ENCODE measurements around the gene CYTH3.

DNA sequence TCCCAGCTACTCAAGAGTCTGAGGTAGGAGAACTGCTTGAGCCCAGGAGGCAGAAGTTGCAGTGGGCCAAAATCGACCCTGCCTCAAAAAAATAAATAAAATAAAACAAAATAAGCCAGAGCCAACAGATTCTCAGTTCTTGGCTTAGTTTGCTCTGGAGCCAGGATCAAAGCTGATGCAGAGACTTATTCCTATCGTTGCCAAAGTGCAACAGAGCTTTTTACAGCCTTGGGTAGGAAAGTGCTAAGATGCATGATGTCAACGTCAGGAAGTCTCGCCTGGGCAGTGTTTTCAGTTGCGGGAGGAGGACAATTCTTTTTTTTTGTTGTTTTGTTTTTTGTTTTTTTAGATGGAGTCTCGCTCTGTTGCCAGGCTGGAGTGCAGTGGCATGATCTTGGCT, 43.8 kb upstream of the CYTH3 start:
- TF ChIP-seq, protein P1, sequence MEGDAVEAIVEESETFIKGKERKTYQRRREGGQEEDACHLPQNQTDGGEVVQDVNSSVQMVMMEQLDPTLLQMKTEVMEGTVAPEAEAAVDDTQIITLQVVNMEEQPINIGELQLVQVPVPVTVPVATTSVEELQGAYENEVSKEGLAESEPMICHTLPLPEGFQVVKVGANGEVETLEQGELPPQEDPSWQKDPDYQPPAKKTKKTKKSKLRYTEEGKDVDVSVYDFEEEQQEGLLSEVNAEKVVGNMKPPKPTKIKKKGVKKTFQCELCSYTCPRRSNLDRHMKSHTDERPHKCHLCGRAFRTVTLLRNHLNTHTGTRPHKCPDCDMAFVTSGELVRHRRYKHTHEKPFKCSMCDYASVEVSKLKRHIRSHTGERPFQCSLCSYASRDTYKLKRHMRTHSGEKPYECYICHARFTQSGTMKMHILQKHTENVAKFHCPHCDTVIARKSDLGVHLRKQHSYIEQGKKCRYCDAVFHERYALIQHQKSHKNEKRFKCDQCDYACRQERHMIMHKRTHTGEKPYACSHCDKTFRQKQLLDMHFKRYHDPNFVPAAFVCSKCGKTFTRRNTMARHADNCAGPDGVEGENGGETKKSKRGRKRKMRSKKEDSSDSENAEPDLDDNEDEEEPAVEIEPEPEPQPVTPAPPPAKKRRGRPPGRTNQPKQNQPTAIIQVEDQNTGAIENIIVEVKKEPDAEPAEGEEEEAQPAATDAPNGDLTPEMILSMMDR (IDR thresholded peaks at IDR 0.05): no peak
- no peak for TF ChIP-seq POLR2A (IDR thresholded peaks at IDR 0.05)
